Measurements from ENCODE around the gene SMC4. TPM values are rescaled to one million over a fixed set of nuclear protein-coding genes. Genes with fewer than 3 reads are reported as not detected.
"Not testable (repeated sequence)": the region's sequence is repeated elsewhere in the genome, so short reads cannot be mapped to it uniquely, and the experiment has no call there.

Gene SMC4
- 100 to 1,000 TPM; 167 to 206 TPM for total RNA-seq

DNA sequence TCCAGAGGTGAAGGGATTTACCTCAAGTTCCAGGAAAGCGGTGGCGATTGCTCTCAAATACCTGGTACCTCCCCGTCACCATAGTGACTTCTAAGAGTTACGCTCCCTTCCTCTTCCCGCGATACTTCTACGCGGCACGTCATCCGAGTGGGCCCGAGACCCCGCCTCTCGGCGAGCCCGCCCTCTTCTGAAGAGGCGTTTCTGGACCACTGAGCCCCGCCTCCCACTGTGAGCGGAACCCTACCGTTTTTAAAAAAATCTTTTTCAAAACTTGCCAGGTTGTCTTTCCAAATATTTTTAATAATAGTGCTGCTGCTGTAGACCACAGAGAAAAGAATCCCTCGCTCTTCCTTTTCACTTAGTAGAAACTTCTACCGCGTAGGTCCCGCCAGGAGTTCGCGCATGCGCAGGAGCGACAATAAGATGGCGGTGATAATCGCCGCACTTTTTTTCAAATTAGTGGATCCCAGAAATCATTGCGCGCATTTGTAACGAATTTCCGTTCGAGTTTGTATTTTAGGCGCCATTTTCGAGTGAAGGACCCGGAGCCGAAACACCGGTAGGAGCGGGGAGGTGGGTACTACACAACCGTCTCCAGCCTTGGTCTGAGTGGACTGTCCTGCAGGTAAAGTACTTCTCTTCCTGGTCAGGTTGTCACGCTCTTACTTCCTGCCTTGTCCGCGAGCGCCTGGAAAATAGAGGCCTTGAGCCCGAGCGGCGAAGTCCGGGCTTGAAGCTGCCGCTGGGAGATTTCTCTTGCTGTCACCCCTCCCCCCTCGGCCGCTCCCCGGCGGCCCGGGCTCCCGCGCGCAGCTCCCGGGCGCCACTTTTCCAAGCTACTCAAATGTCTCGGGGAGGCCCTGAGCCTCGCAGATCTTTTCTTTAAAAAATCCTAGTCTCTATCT is at the start of gene SMC4, which contains the start of gene IFT80:
SMC4 (plus strand) TSS at position 526 of the 905 bp plus-strand sequence. CDS start 1,177 bp downstream, outside the sequence.
IFT80 (minus strand) TSS at position 101 of the 905 bp plus-strand sequence. CDS start 14,625 bp downstream, outside the sequence.
- no peaks in the 10 kb centered on the region for H3K9me3 Mint-ChIP-seq
- ATAC-seq (replicated peaks in 1 of 2): peak; percentile 96 to 97
- H3K4me3 Mint-ChIP-seq: peak within 1 kb of the TSS; percentile 96 to 98
- H3K4me1 Mint-ChIP-seq (ENCODE audit: low read depth): peaks cover 67% of the 10 kb centered on the region
- no peaks in the 10 kb centered on the region for H3K27me3 Mint-ChIP-seq (ENCODE audit: low read depth)
- DNase-seq: peak; percentile 95 to 96
- peak within 1 kb of the TSS; percentile 99 for H3K27ac Mint-ChIP-seq
- peaks cover 26 to 32% of the 10 kb centered on the region in 2 donors for H3K36me3 Mint-ChIP-seq (ENCODE audit: insufficient read depth in 2 of 2)

DNA sequence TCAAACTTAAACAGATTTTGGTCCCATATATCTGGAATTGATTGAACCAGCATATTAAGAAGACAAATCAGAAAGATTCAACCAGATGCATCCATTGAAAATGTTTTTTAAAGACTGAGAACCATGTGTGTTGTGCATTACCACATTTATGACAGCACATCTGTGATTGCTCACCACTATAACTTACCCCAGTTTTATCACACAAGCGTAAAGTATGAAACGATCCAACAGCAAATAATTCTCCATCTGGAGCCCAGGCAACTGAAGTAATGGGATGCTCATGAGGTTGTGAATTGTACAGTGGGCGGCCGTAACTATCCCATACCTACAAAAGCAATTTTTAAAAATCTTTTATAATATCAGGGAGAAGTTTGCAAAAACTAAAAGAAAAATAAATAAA is 43.6 kb upstream of the SMC4 start:
- no peak overlapping the region for H3K4me3 Mint-ChIP-seq
- peaks cover 0 to 10% of the 10 kb centered on the region in 2 donors for H3K36me3 Mint-ChIP-seq (ENCODE audit: insufficient read depth in 2 of 2)
- H3K27ac Mint-ChIP-seq: no peak overlapping the region
- no peak for DNase-seq
- H3K9me3 Mint-ChIP-seq: peaks cover 0 to 1% of the 10 kb centered on the region in 2 donors
- H3K4me1 Mint-ChIP-seq (ENCODE audit: low read depth): no peaks in the 10 kb centered on the region
- no peak for ATAC-seq (replicated peaks in 1 of 2)
- H3K27me3 Mint-ChIP-seq (ENCODE audit: low read depth): no peaks in the 10 kb centered on the region

DNA sequence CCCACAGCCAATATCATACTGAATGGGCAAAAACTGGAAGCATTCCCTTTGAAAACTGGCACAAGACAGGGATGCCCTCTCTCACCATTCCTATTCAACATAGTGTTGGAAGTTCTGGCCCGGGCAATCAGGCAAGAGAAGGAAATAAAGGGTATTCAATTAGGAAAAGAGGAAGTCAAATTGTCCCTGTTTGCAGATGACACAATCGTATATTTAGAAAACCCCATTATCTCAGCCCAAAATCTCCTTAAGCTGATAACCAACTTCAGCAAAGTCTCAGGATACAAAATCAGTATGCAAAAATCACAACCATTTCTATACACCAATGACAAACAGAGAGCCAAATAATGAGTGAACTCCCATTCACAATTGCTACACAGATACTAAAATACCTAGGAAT is 36.6 kb upstream of the SMC4 start:
- not testable (repeated sequence) for H3K36me3 Mint-ChIP-seq (ENCODE audit: insufficient read depth in 2 of 2); H3K4me1 Mint-ChIP-seq (ENCODE audit: low read depth); H3K27ac Mint-ChIP-seq; H3K9me3 Mint-ChIP-seq; H3K4me3 Mint-ChIP-seq; ATAC-seq (replicated peaks in 1 of 2); DNase-seq; H3K27me3 Mint-ChIP-seq (ENCODE audit: low read depth)

DNA sequence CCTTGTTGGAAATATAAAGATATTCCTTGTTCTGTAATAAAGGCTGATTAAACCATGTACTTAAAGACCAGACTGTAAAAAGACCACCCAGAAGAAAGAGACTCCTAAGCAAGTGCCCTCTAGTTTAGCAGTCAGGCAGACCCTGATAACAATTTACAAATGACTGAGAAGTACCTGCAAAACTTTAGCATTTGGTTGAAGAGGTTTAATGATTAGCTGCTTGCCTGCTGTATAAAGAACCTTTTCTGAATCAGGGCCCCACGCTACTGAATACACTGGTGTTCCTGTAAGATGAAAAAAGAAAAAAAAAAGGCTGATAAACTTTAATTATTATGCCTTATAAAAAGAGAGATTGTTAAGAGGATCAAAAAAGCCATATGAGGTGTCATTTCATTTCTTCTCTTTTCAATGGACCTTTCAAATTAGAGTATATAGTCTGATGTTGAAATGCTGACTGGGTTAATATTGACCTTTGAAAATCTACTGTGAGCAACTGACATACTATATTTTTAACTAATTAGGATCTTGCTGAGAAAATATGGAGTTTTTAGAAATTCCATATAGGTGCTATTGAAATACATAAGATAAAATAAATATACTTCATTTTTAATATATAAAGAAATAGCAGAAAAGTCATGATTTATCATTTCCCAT is 33.5 kb upstream of the SMC4 start:
- Mint-ChIP-seq H3K27me3 (ENCODE audit: low read depth) (no peaks in the 10 kb centered on the region), H3K9me3 (no peaks in the 10 kb centered on the region), H3K4me3 (no peak overlapping the region), H3K4me1 (ENCODE audit: low read depth) (peaks cover 13% of the 10 kb centered on the region), H3K27ac (no peak overlapping the region), H3K36me3 (ENCODE audit: insufficient read depth in 2 of 2) (peaks cover 2 to 6% of the 10 kb centered on the region in 2 donors)
- ATAC-seq (replicated peaks in 1 of 2): no peak
- DNase-seq: no peak

DNA sequence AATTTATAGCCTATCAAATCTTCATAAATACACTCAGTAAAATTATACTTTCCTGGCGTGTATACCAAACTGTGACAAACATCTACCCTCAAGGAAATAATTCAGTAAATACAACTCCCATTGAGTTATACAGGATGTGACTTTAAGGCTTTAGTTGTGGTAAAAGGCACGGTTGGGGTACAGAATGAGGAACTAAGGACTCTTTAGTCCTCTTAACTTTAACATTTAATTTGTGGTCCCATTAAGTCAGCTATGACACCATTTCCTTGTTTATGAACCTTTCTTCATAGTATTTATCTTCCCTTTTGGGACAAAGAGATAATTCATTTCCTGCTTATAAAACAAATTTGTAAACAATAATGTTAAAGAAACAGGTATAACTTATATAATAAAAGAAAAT is 30.6 kb upstream of the SMC4 start:
- H3K27me3 Mint-ChIP-seq (ENCODE audit: low read depth): no peaks in the 10 kb centered on the region
- peaks cover 13% of the 10 kb centered on the region for H3K4me1 Mint-ChIP-seq (ENCODE audit: low read depth)
- no peak for DNase-seq
- peaks cover under 1 to 6% of the 10 kb centered on the region in 2 donors for H3K36me3 Mint-ChIP-seq (ENCODE audit: insufficient read depth in 2 of 2)
- no peaks in the 10 kb centered on the region for H3K9me3 Mint-ChIP-seq
- H3K27ac Mint-ChIP-seq: no peak overlapping the region
- no peak for ATAC-seq (replicated peaks in 1 of 2)
- no peak overlapping the region for H3K4me3 Mint-ChIP-seq

DNA sequence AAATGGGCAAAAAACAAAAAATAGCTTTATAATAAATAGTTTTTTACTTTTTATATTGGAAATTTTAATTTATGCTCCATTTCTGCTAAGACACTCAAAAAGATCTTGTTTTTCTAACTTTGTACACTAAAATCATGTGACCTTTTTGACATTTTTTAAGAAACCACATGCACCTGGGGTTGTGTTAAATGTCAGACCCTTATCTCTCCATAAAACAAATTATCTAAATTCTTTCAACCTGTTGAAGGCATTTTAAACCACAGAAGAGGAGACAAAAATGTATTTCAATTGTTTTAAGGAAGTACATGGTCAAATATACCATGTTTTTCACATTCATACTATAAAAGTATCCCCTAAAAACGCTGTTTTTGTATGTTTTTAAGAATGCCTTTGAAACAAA is 29.7 kb upstream of the SMC4 start:
- Mint-ChIP-seq H3K9me3 (no peaks in the 10 kb centered on the region), H3K4me3 (no peak overlapping the region), H3K4me1 (ENCODE audit: low read depth) (peaks cover 13% of the 10 kb centered on the region), H3K27ac (no peak overlapping the region), H3K36me3 (ENCODE audit: insufficient read depth in 2 of 2) (peaks cover 4 to 13% of the 10 kb centered on the region in 2 donors), H3K27me3 (ENCODE audit: low read depth) (no peaks in the 10 kb centered on the region)
- no peak for DNase-seq
- ATAC-seq (replicated peaks in 1 of 2): no peak

DNA sequence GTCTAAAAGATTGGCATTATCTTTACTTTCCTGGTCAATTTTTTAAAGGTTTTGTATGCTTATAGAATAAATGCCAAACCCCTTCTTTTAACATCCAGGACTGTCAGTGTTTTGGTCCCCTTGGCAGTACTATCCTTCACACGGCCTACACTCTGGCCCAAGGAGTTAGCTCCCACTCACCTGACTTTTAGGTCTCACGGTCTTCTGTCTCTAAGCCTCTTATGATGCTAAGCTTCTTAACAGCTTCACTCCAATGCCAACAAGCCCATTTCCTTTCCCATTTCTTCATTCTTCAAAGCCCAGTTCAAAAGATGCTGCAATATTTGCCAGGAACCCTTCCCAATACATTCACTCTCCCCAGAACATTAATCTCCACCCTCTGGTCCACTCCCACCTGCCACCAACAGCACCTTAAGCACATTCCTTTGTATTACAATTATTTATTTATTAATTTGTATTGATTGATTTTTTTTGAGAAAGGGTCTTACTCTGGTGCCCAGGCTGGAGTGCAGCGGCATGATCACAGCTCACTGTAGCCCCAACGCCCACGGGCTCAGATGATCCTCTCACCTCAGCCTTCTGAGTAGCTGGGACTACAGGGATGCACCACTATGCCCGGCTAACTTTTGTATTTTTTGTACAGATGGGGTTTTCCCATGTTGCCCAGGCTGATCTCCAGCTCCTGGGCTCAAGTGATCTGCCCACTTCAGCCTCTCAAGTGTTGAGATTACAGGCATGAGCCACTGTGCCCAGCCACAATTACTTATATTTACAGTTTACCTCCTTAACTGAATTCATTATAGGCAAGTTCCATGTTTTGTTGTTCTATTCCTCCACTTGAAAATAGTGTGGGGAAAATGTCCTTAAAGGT is 28.2 kb upstream of the SMC4 start:
- no peaks in the 10 kb centered on the region for H3K27me3 Mint-ChIP-seq (ENCODE audit: low read depth)
- H3K4me1 Mint-ChIP-seq (ENCODE audit: low read depth): peaks cover 13% of the 10 kb centered on the region
- H3K27ac Mint-ChIP-seq: no peak overlapping the region
- no peak overlapping the region for H3K4me3 Mint-ChIP-seq
- ATAC-seq (replicated peaks in 1 of 2) (no peak), DNase-seq (no peak)
- H3K9me3 Mint-ChIP-seq: no peaks in the 10 kb centered on the region
- peaks cover 4 to 15% of the 10 kb centered on the region in 2 donors for H3K36me3 Mint-ChIP-seq (ENCODE audit: insufficient read depth in 2 of 2)

DNA sequence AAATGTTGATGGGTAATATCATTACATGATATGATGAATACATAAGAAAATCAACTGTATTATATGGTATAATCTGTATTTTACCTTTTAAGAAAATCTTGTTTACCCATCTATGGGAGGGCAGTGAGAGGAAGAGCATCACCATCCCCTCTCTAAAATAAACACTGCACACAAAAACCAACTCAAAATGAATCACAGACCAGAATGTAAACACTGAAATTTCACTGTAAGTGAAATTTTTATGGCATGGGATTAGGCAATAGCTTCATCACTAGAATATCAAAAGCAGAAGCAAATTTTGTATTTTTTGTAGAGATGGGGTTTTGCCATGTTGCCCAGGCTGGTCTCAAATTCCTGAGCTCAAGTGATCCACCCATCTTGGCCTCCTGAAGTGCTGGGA is 26.7 kb upstream of the SMC4 start:
- DNase-seq: no peak
- Mint-ChIP-seq H3K4me1 (ENCODE audit: low read depth) (peaks cover 13% of the 10 kb centered on the region), H3K4me3 (no peak overlapping the region), H3K36me3 (ENCODE audit: insufficient read depth in 2 of 2) (peaks cover 4 to 15% of the 10 kb centered on the region in 2 donors), H3K27ac (no peak overlapping the region), H3K27me3 (ENCODE audit: low read depth) (no peaks in the 10 kb centered on the region), H3K9me3 (no peaks in the 10 kb centered on the region)
- ATAC-seq (replicated peaks in 1 of 2): no peak

DNA sequence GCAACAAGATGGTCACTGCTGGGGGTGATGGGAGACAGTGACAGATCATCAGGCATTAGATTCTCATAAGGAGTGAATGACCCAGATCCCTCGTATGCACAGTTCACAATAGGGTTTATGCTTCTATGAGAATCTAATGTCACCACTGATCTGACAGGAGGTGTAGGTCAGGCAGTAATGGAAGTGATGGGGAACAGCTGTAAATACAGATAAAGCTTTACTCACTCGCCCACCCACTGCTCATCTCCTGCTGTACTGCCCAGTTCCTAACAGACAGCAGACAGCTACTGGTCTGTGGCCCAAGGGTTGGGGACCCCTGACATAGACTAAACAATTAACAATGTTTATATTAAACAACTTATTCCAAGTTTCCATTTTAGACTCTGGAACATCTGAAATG is 25.8 kb upstream of the SMC4 start:
- Mint-ChIP-seq H3K27ac (no peak overlapping the region), H3K36me3 (ENCODE audit: insufficient read depth in 2 of 2) (peaks cover 4 to 15% of the 10 kb centered on the region in 2 donors), H3K9me3 (no peaks in the 10 kb centered on the region), H3K27me3 (ENCODE audit: low read depth) (no peaks in the 10 kb centered on the region), H3K4me1 (ENCODE audit: low read depth) (peaks cover 13% of the 10 kb centered on the region), H3K4me3 (no peak overlapping the region)
- ATAC-seq (replicated peaks in 1 of 2): no peak
- DNase-seq: no peak

DNA sequence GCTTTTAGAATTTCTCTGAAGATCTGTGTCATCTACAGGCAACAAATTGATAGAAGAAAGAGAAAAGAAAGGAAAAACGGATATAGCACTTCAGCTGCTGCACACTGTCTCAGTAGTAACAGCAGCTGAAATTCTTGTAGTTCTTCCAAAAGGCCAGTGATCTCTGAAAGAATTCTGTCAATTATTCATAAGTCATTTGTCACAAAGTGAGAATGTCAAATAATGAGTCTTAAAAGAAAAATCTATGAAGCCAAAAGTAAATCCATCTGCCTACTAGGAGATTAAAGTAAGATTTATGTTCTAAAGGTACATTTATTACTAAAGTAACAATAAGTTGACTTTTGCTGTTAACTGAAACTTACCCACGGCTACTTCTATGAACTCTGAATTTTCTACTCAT is 25.0 kb upstream of the SMC4 start:
- ATAC-seq (replicated peaks in 1 of 2): no peak
- H3K4me1 Mint-ChIP-seq (ENCODE audit: low read depth): peaks cover 13% of the 10 kb centered on the region
- no peak overlapping the region for H3K4me3 Mint-ChIP-seq
- DNase-seq: no peak
- H3K36me3 Mint-ChIP-seq (ENCODE audit: insufficient read depth in 2 of 2): peaks cover 4 to 15% of the 10 kb centered on the region in 2 donors
- H3K27me3 Mint-ChIP-seq (ENCODE audit: low read depth): no peaks in the 10 kb centered on the region
- no peak overlapping the region for H3K27ac Mint-ChIP-seq
- no peaks in the 10 kb centered on the region for H3K9me3 Mint-ChIP-seq

DNA sequence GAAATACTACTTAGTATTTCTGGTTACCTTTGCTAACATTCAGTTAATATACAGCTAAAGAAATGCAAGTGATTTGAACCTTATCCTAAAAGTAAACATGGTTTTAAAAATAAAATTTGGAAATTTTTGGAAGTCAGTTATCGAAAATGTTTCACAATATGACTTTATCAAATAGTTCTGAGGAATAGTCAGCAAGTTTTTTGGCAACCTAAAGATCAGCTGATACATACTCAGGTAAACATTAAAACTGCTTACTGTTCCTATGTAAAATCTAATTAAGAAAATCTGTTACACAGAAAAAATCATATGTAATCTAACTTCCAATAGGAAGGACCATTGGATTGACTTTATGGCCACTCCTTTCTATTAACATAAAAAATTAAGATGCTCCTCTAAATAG is 24.5 kb upstream of the SMC4 start:
- Mint-ChIP-seq H3K4me3 (no peak overlapping the region), H3K4me1 (ENCODE audit: low read depth) (peaks cover 9% of the 10 kb centered on the region), H3K36me3 (ENCODE audit: insufficient read depth in 2 of 2) (peaks cover 4 to 15% of the 10 kb centered on the region in 2 donors), H3K27me3 (ENCODE audit: low read depth) (no peaks in the 10 kb centered on the region), H3K9me3 (no peaks in the 10 kb centered on the region), H3K27ac (no peak overlapping the region)
- DNase-seq: no peak
- ATAC-seq (replicated peaks in 1 of 2): no peak

DNA sequence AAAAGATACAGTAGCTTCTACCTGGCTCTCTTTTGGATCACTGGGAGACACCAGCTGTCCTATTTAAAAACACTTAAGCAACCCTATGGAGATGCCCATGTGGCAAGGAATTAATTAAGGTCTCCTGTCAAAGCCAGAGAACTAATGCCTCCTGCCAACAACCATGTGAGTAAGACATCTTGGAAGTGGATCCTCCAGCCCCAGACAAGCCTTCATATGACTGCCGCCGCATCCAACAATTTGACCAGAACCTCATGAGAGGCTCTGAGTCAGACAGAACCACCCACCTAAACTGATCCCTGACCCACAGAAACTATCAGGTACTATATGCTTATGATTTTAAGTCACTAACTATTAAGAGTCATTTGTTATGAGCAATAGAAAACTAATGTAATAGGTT is 22.8 kb upstream of the SMC4 start:
- ATAC-seq (replicated peaks in 1 of 2) (no peak), DNase-seq (no peak)
- no peaks in the 10 kb centered on the region for H3K9me3 Mint-ChIP-seq
- no peak overlapping the region for H3K4me3 Mint-ChIP-seq
- no peaks in the 10 kb centered on the region for H3K27me3 Mint-ChIP-seq (ENCODE audit: low read depth)
- peaks cover 4 to 12% of the 10 kb centered on the region in 2 donors for H3K36me3 Mint-ChIP-seq (ENCODE audit: insufficient read depth in 2 of 2)
- H3K4me1 Mint-ChIP-seq (ENCODE audit: low read depth): no peaks in the 10 kb centered on the region
- peak overlapping the region; percentile 20 for H3K27ac Mint-ChIP-seq
